ENCODE results near the gene TPSAB1.
A peak's percentile ranks its signal among the peaks of the same experiment; 100 is the strongest.
"Not testable (repeated sequence)": the region's sequence is repeated elsewhere in the genome, so short reads cannot be mapped to it uniquely, and the experiment has no call there.

Gene TPSAB1

DNA sequence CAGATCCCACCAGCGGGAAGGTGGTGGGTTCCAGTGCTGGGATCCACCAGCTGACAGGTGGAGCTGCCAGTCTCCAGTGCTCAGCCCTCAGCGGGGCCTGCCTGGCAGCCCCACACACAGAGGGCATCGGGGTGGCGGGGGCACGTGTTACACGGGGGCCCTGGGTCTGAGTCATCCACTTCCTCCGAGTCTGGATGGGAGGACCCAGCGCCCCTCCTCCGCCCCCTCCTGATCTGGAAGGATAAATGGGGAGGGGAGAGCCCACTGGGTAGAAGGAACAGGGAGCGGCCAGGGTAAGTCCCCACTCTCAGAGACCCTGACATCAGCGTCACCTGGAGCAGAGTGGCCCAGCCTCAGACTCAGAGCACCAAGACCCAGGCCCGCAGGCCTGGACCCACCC, at the start of gene TPSAB1:
TPSAB1 (plus strand) TSS at position 270 of the 400 bp plus-strand sequence. CDS start 234 bp downstream, outside the sequence.
- DNase-seq (ENCODE audit: low spot score) = not testable (repeated sequence)

DNA sequence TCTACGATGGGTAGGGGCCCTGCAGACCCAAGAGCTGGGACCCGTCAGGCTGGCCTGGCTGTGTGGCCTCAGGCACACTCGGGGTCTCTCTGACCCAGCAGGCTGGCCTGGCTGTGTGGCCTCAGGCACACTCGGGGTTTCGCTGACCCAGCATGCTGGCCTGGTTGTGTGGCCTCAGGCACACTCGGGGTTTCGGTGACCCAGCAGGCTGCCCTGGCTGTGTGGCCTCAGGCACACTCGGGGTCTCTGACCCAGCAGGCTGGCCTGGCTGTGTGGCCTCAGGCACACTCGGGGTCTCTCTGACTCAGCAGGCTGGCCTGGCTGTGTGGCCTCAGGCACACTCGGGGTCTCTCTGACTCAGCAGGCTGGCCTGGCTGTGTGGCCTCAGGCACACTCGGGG, 49.7 kb upstream of the TPSAB1 start:
- not testable (repeated sequence) for DNase-seq (ENCODE audit: low spot score)

DNA sequence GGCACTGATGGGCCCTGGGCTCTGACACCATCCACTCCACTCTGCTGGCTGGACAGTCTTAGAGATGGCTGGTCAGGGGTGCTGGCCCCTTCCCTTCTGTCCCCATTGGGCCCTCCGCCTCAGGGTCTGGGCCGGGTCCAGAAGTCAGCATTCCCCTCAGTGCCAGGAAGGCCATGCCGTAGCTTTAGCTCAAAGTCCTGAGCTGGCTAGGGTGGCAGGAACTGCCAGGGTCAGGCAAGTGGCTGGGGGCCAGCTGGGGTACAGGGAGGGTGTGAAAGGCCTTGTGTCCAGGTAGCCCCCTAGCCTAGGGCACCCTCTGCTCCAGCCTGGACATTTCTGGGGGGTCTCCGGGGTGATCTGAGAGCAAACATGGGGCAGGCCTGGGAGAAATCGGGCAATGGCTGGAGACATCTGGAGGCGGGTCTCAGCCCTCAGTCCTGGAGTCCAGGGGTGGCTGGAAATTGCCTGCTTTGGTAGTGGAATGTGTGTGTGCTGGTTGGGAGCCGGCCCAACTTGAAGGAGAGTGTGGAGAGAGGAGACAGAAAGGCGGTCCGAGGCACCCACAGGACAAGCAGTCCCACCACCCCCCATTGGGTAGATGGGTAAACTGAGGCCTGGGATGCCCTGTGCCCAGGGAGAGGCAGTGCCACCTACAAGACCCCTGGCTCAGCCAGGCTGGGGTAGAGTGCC, 48.0 kb upstream of the TPSAB1 start:
- no peak for DNase-seq (ENCODE audit: low spot score)
- TF ChIP-seq, protein P1, sequence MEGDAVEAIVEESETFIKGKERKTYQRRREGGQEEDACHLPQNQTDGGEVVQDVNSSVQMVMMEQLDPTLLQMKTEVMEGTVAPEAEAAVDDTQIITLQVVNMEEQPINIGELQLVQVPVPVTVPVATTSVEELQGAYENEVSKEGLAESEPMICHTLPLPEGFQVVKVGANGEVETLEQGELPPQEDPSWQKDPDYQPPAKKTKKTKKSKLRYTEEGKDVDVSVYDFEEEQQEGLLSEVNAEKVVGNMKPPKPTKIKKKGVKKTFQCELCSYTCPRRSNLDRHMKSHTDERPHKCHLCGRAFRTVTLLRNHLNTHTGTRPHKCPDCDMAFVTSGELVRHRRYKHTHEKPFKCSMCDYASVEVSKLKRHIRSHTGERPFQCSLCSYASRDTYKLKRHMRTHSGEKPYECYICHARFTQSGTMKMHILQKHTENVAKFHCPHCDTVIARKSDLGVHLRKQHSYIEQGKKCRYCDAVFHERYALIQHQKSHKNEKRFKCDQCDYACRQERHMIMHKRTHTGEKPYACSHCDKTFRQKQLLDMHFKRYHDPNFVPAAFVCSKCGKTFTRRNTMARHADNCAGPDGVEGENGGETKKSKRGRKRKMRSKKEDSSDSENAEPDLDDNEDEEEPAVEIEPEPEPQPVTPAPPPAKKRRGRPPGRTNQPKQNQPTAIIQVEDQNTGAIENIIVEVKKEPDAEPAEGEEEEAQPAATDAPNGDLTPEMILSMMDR (IDR thresholded peaks at IDR 0.05; ENCODE audit: extremely low read depth, missing control alignments) = no peak

DNA sequence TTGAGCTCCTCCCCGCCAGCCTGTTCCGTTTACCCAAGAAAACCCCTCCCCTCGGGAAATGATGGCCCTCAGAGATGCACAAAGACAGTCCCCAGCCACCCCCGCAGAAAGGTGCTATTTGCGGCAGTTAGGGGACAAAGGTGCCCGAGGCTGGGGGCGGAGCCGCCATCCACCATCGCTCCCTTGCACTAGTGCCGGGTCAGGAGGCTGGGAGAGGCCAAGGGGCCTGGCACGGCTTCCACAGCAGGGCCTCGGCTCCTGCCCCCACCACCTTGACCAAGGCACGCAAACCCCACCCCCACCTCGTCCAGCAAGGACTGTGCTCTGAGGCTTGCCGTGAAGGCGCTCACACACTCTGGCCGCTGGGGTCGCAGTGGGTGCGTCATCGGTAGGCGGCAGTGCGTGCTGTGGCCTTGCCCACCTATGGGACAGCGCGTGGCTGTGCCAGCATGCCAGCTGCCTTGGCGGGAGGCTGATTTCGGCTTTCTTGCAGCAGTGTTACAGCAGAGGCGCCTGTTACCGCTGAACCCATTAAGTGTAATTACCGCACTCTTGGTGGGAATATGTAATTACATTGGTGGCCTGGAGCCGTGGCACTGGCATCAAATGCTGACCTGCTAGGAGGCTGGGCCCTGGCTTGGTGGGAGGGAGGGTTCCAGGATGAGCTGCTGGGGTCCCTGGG, 47.2 kb upstream of the TPSAB1 start:
- TF ChIP-seq, protein P1 (IDR thresholded peaks at IDR 0.05; ENCODE audit: extremely low read depth, missing control alignments) = no peak
- no peak for DNase-seq (ENCODE audit: low spot score)

DNA sequence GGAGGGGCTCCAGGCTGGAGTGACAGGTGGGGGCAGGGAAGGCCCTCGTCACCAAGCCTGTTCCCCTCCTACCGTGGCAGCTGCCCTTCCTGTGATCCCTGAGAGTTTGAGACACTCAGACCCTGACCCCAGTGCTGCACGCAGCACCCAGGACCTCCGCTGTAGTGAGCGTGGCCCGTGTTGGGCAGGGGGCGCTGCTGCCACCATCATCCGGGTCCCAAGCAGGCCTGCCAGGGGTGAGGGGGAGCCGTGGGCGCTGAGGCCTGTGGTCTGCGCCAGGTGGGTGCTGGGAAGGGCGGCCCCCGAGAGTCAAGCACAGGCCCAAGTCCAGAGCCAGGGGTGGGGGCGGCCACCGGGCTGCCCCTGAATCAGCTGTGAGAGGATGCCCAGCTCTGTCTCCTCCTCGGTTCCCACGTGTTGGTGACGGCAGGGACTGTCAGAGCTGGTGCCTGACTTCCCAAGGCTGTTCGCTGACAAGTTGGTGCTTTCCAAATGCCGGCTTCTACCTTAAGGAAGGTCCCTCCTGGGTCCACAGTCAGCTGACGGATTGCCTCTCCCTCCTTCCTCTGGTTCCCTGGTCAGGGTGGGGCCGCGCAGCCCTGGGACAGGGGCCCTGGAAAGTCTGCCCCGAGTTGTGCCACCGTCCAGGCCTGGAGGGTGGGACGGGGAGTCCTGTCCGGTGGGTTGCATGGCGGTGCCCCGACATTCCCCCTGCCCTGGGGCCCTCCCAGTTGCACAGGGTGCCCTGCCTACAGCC, 46.5 kb upstream of the TPSAB1 start:
- TF ChIP-seq, protein P1 (IDR thresholded peaks at IDR 0.05; ENCODE audit: extremely low read depth, missing control alignments) = no peak
- no peak for DNase-seq (ENCODE audit: low spot score)

DNA sequence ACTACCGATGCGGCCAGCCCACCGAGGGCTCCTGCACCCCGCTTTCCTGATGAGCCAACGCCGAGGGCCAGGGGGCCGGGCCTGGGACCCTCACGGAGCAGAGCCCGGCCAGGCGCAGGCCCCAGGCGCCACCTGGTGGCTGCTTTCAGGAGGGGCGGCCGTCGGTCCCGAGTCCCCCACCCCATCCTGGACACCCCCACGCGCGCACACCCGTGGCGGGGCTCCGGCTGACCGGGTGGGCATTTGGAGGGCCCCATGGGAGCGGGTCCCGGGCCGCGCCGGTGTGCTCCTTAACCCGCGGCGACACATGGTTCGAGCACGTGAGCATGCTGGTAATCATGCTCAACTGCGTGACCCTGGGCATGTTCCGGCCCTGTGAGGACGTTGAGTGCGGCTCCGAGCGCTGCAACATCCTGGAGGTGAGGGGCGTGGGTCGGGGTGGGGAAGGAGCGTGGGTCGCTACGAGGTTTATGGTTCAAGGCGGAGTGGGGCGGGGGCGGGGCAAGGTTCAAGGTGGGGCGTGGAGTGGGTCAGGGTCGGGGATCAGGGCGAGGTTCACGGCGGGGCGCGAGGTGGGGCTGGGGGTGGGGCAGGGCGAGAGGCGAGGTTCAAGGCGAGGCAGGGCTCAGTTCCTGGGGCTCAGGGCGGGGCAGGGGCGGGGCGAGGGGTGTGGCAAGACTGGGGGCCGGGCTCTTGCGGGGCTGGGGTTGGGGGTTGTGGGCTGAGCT, 45.7 kb upstream of the TPSAB1 start:
- TF ChIP-seq, protein P1 (IDR thresholded peaks at IDR 0.05; ENCODE audit: extremely low read depth, missing control alignments) = peak; percentile 29
- peak; percentile 76 for DNase-seq (ENCODE audit: low spot score)

DNA sequence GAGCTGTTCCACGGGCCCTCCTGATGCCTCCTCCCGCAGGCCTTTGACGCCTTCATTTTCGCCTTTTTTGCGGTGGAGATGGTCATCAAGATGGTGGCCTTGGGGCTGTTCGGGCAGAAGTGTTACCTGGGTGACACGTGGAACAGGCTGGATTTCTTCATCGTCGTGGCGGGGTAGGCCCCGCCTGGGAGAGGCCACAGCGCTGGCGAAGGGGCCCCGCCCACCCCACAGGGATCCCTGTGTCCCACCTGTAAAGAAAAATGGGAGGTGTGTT, 45.2 kb upstream of the TPSAB1 start:
- TF ChIP-seq, protein P1 (IDR thresholded peaks at IDR 0.05; ENCODE audit: extremely low read depth, missing control alignments) = no peak
- no peak for DNase-seq (ENCODE audit: low spot score)

DNA sequence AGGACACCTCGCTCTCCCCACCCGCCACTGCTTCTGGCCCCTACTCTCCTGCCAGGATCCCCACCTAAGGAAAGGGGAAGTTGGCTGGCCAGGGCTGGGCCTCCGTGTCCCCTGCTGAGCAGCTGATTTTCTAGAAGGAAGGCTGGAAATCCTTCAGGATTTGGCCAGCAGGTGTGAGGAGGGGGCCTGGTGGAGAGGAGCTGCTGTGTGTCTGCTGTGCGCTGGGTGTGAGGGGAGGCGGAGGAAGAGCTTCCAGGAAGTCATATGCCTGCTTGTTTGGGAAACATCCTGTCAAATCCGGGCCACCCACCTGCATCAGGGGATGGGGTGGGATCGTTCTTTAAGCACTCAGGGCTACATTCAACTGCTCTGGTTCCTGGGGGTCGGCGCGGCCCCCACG, 44.0 kb upstream of the TPSAB1 start:
- TF ChIP-seq, protein P1 (IDR thresholded peaks at IDR 0.05; ENCODE audit: extremely low read depth, missing control alignments) = no peak
- DNase-seq (ENCODE audit: low spot score) = no peak

Measured in GM20000 (cell line).